ENCODE measurements around the gene PDLIM1. TPM values are rescaled to one million over a fixed set of nuclear protein-coding genes. Genes with fewer than 3 reads are reported as not detected.

Gene PDLIM1
- total and polyA plus RNA-seq, 2 of the 13 experiments (the other 11 are each of a cell fraction or from before 2014, with no cell fraction given), result 119 to 123 TPM

- peak; percentile 92 for TF ChIP-seq FOSL2 (CRISPR knock-in tag; IDR thresholded peaks at IDR 0.05)
- no peak for TF ChIP-seq MNT (IDR thresholded peaks at IDR 0.05)
- TF ChIP-seq ZNF770 (CRISPR knock-in tag; IDR thresholded peaks at IDR 0.05), result 0 out of 2 replicates have a peak, but pooled peaks have one; percentile 37
- no peak for TF ChIP-seq PHF5A (CRISPR knock-in tag; IDR thresholded peaks at IDR 0.05; ENCODE audit: low read depth, unreplicated experiment)
- no peak for TF ChIP-seq TERF1 (CRISPR knock-in tag; IDR thresholded peaks at IDR 0.05)
- TF ChIP-seq ZNF264 (CRISPR knock-in tag; IDR thresholded peaks at IDR 0.05), result peak; percentile 71; the same call in 1 of the 2 replicates
- no peak for TF ChIP-seq SNAPC4 (CRISPR knock-in tag; IDR thresholded peaks at IDR 0.05)
- no peak; the same call in 1 of the 2 replicates for TF ChIP-seq FOSL1 (CRISPR knock-in tag; IDR thresholded peaks at IDR 0.05; ENCODE audit: borderline replicate concordance)
- TF ChIP-seq TMF1 (CRISPR knock-in tag; IDR thresholded peaks at IDR 0.05; ENCODE audit: low read depth), result no peak
- no peak for TF ChIP-seq NCOA1 (CRISPR knock-in tag; IDR thresholded peaks at IDR 0.05)
- peak; percentile 84 for TF ChIP-seq PRDM10 (CRISPR knock-in tag; IDR thresholded peaks at IDR 0.05; ENCODE audit: low read depth)
- TF ChIP-seq SNRNP70 (IDR thresholded peaks at IDR 0.05; ENCODE audit: low read depth, low read length), result no peak
- TF ChIP-seq JUND (CRISPR knock-in tag; IDR thresholded peaks at IDR 0.05), result peak; percentile 52; the same call in 1 of the 2 replicates
Measured at GRCh38 chr10:95278061-95278988, 12.5 kb downstream of the PDLIM1 start (continued).
